H1 (cell line): ENCODE data around the gene GPA33. TPM values are rescaled to one million over a fixed set of nuclear protein-coding genes. Genes with fewer than 3 reads are reported as not detected.

Source experiments
- GABPA ChIP-seq: IDR thresholded peaks from 2 replicates; pipeline ENCODE4 v1.6.1; 2011; ENCODE audit warnings: mild to moderate bottlenecking, low read length, moderate library complexity, borderline replicate concordance; ENCODE audit not compliant: insufficient read depth
- POU5F1 ChIP-seq: IDR thresholded peaks from 2 replicates; pipeline ENCODE4 v1.6.1; 2011; ENCODE audit warnings: low read depth, mild to moderate bottlenecking, low read length, moderate library complexity
- polyA plus RNA-seq, 7 experiments: library from polyadenylated mRNA; depleted of rRNA in 3 of 7; stranded (reverse) in 5 of 7; unstranded in 2 of 7; fragments of >200 nt in 5 of 7; fragments of 200-250 nt in 2 of 7; gene quantifications; 1 replicate in 5 of 7; 2 replicates in 1 of 7; 4 replicates in 1 of 7; pipeline versions ENCODE4 v1.2.1 to v1.2.3, GENCODE V29; 2011 to 2013; ENCODE audit warnings: missing spikeins in 2 of 7, mixed read lengths in 2 of 7
- total RNA-seq: library from RNA; stranded (reverse); fragmentation: NEBNext Ultra II Directional; extraction: Animal tissue kit (Norgen Biotek cat#: 25700); gene quantifications from 2 replicates; pipeline ENCODE4 v1.2.1, GENCODE V29; 2021

The GPA33 gene
- total and polyA plus RNA-seq, 2 of the 8 experiments (the other 6 are each of a cell fraction or from before 2014, with no cell fraction given): 0.19 to 0.67 TPM

DNA sequence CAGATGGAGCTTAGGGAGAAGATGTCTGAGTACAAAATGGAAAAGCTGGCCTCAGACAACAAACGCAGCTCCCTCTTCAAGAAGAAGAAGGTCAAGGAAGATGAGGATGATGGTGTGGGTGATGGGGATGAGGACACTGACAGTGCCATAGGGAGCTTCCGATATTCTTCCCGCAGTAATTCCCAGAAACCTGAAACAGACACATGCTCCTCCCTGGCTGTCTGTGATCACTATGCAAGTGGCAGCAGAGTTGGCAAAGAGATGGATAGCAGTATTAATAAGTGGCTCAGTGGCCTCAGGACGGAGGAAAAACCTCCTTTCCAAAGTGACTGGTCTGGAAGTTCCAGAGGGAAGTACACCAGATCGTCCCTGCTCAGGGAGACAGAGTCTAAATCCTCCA lies 37.5 kb upstream of the GPA33 start (continued):
- no peak for TF ChIP-seq POU5F1
- no peak for TF ChIP-seq GABPA
